Measurements from ENCODE around the gene PIGX.

- TF ChIP-seq CTCF (IDR thresholded peaks at IDR 0.05) (peak in 4 of 12 donors; percentile 6 to 27 (median 18)), POLR2A (IDR thresholded peaks at IDR 0.05) (no peak)
Measured at GRCh38 chr3:196694202-196694638, 18.0 kb upstream of the PIGX start.
